ENCODE data around the gene HSPA9. TPM values are rescaled to one million over a fixed set of nuclear protein-coding genes. Genes with fewer than 3 reads are reported as not detected.
A peak's percentile ranks its signal among the peaks of the same experiment; 100 is the strongest.

HSPA9 gene
- total and polyA plus RNA-seq, 10 of the 15 experiments (the other 5 are each of a cell fraction or from before 2014, with no cell fraction given) = 145 to 455 (median 343) TPM

- no TSS peak for BruUV-seq (replicated peaks)
- intact Hi-C loops (cut with micrococcal nuclease; ENCODE audit: unreplicated experiment) = no loop called here
- Histone ChIP-seq H3K4me3 (no peak overlapping the region), H3K9ac (ENCODE audit: control insufficient read depth, insufficient read depth, low read length) (no peak overlapping the region), H3K27me3 (replicated peaks in 1 of 2; ENCODE audit: control insufficient read depth in 2 of 2, insufficient read depth in 2 of 2, low read length in 1 of 2) (no peaks in the 10 kb centered on the region), H3K27ac (ENCODE audit: control insufficient read depth, insufficient read depth) (no peak overlapping the region), H2AFZ (ENCODE audit: control insufficient read depth, low read depth, low read length) (peak overlapping the region; percentile 61), H3K4me1 (ENCODE audit: control insufficient read depth, insufficient read depth, low read length) (peaks cover 6% of the 10 kb centered on the region; the same call in 1 of the 2 replicates), H3K79me2 (ENCODE audit: control insufficient read depth, insufficient read depth, low read length) (no peaks in the 10 kb centered on the region), H3K36me3 (ENCODE audit: control insufficient read depth in 2 of 2, insufficient read depth in 2 of 2, low read length in 1 of 2) (no peaks in the 10 kb centered on the region), H4K20me1 (ENCODE audit: control insufficient read depth, insufficient read depth) (no peaks in the 10 kb centered on the region), H3K4me2 (ENCODE audit: control insufficient read depth, insufficient read depth) (peak overlapping the region; percentile 26), H3K9me3 (replicated peaks; ENCODE audit: control insufficient read depth, insufficient read depth, low read length) (no peaks in the 10 kb centered on the region)
- FAIRE-seq (no peak), DNase-seq (ENCODE audit: low read depth, low spot score) (no peak), ATAC-seq (peak; percentile 51; the same call in 2 of the 3 replicates)
- RAD21 ChIA-PET (ENCODE audit: unreplicated experiment) = no interaction called here
- POLR2A ChIA-PET = interaction anchor here (0.6 to 1.4 kb wide), 3 partner anchors 10 to 1142 kb away, joined by 4 to 5 read pairs (median 4); no protein-coding TSS in a partner anchor
- SMC1A ChIA-PET (ENCODE audit: uncharacterized antibody, unreplicated experiment) = interaction anchor here (0.8 kb wide), 1 partner anchor 193 kb away, joined by 3 read pairs; no protein-coding TSS in a partner anchor
- TF ChIP-seq CBX5 (IDR thresholded peaks at IDR 0.05; ENCODE audit: low read depth) = no peak
- no peak for TF ChIP-seq EGR1 (IDR thresholded peaks at IDR 0.05; ENCODE audit: borderline replicate concordance in 1 of 2, low read depth in 2 of 2, low read length in 2 of 2)
- 0 out of 2 replicates have a peak, but pooled peaks have one; percentile 11 for TF ChIP-seq RAD21 (IDR thresholded peaks at IDR 0.05; ENCODE audit: insufficient read depth, low read depth, low read length)
- TF ChIP-seq CTCF (IDR thresholded peaks at IDR 0.05 in 2 of 3, conservative IDR thresholded peaks at IDR 0.05 in 1 of 3; ENCODE audit: control insufficient read depth in 2 of 3, extremely low read depth in 1 of 3, insufficient read depth in 1 of 3, low read depth in 3 of 3, low read length in 3 of 3) = 0 out of 6 replicates have a peak, but pooled peaks of 1 of the 3 experiments have one; percentile 6
- 22% methylated on average over 14 of the region's 16 CpGs for WGBS (ENCODE audit: insufficient coverage, insufficient replicate concordance, low lambda C conversion rate, missing lambda C conversion rate)
- CTCF ChIA-PET = interaction anchor here (0.7 to 1.4 kb wide), 4 partner anchors 12 to 212 kb away, joined by 3 to 5 read pairs (median 3); no protein-coding TSS in a partner anchor
- in situ Hi-C loops (cut with MboI) = no loop called here
These were observed 35.9 kb upstream of the HSPA9 start for GRCh38 chr5:138610918-138611677.
